Ureter (tissue), 1 donor: ENCODE measurements around the gene EVL. TPM values are rescaled to one million over a fixed set of nuclear protein-coding genes. Genes with fewer than 3 reads are reported as not detected.
A peak's percentile ranks its signal among the peaks of the same experiment; 100 is the strongest.
"Not testable (repeated sequence)": the region's sequence is repeated elsewhere in the genome, so short reads cannot be mapped to it uniquely, and the experiment has no call there.

Experiments
- DNase-seq: peaks from one replicate; pipeline ENCODE4 v3.0.0-alpha.2; 2020; ENCODE audit warnings: low spot score
- total RNA-seq: library from RNA; stranded (reverse); gene quantifications from one replicate; pipeline ENCODE4 v1.2.4, GENCODE V29; 2023
- donor health status: DM: yes; HTN: yes; CAD: no.

The EVL gene
- total RNA-seq, 1 donor from 2014 or later, result 121 TPM

GRCh38 chr14:100165831-100166440 lies 100.7 kb downstream of the EVL start:
- no peak for DNase-seq

- no peak for DNase-seq
Measured at GRCh38 chr14:100168506-100168905, 103.3 kb downstream of the EVL start.

- no peak for DNase-seq
Measured at GRCh38 chr14:100170880-100171279, 105.7 kb downstream of the EVL start.

- DNase-seq, result no peak
Measured at GRCh38 chr14:100172811-100173210, 107.6 kb downstream of the EVL start.

- no peak for DNase-seq
Measured at GRCh38 chr14:100173353-100173752, 108.1 kb downstream of the EVL start.

- no peak for DNase-seq
Measured at GRCh38 chr14:100176811-100177327, 111.6 kb downstream of the EVL start.

GRCh38 chr14:100178691-100179090 lies 113.5 kb downstream of the EVL start:
- no peak for DNase-seq

- not testable (repeated sequence) for DNase-seq
Measured at GRCh38 chr14:100180671-100181070, 115.4 kb downstream of the EVL start.

GRCh38 chr14:100181876-100182551 lies 116.8 kb downstream of the EVL start:
- not testable (repeated sequence) for DNase-seq

GRCh38 chr14:100187247-100187833 lies 122.1 kb downstream of the EVL start:
- DNase-seq, result no peak

- DNase-seq, result no peak
Measured at GRCh38 chr14:100188392-100189030, 123.3 kb downstream of the EVL start.

- DNase-seq, result no peak
Measured at GRCh38 chr14:100190126-100190525, 124.9 kb downstream of the EVL start.

- DNase-seq, result no peak
Measured at GRCh38 chr14:100191584-100192249, 126.5 kb downstream of the EVL start.

GRCh38 chr14:100192250-100192671 lies 127.0 kb downstream of the EVL start:
- DNase-seq, result peak; percentile 52

- DNase-seq, result peak; percentile 100
Measured at GRCh38 chr14:100192672-100193416, 127.6 kb downstream of the EVL start.

Other genes with a start within 250 kb of the EVL start
- gene DEGS2, start 94.2 kb downstream of the EVL start, total RNA-seq, result 59.9 TPM
- 79.4 TPM for gene YY1, start 173.7 kb downstream of the EVL start, total RNA-seq
- gene SLC25A29, start 241.0 kb downstream of the EVL start, total RNA-seq, result 58.4 TPM